WTC11 (cell line): ENCODE measurements around the gene NHERF2. TPM values are rescaled to one million over a fixed set of nuclear protein-coding genes. Genes with fewer than 3 reads are reported as not detected.
A peak's percentile ranks its signal among the peaks of the same experiment; 100 is the strongest.

Source experiments
- ATAC-seq: fragments of 200-7000 bp; cut with Tn5 transposase; 2 replicates; pipeline ENCODE4 v1.10.0; 2021; ENCODE audit warnings: mild to moderate bottlenecking, moderate library complexity
- CTCF ChIA-PET: fragments of 300-600 bp; sonication (Branson Sonifier 250); formaldehyde crosslinking; loops from one replicate; lab custom pipeline; 2021; ENCODE audit warnings: antibody characterized with exemption; lab: Charles Lee
- POLR2A ChIA-PET: fragments of 350-600 bp; sonication (Branson Sonifier 250); formaldehyde crosslinking; loops from one replicate; lab custom pipeline; 2021; ENCODE audit warnings: antibody characterized with exemption; lab: Charles Lee
- DNase-seq: peaks from one replicate; pipeline ENCODE4 v3.0.0; 2021; ENCODE audit warnings: low spot score
- H3K27ac Mint-ChIP-seq: 2 replicates; pipeline ENCODE4 v1.8.0; 2021; ENCODE audit warnings: mixed read lengths
- H3K27me3 Mint-ChIP-seq: 2 replicates; pipeline ENCODE4 v1.8.0; 2021; ENCODE audit warnings: low read depth, mild to moderate bottlenecking, moderate library complexity, mixed read lengths
- H3K36me3 Mint-ChIP-seq: 2 replicates; pipeline ENCODE4 v1.8.0; 2021; ENCODE audit warnings: mixed read lengths
- H3K4me1 Mint-ChIP-seq: 2 replicates; pipeline ENCODE4 v1.8.0; 2022; ENCODE audit warnings: mixed read lengths
- H3K4me3 Mint-ChIP-seq: 2 replicates; pipeline ENCODE4 v1.8.0; 2021; ENCODE audit warnings: mild to moderate bottlenecking, moderate library complexity, mixed read lengths
- H3K9me3 Mint-ChIP-seq: 2 replicates; pipeline ENCODE4 v1.8.0; 2021; ENCODE audit warnings: mixed read lengths
- CBFB ChIP-seq: sonication (generic); formaldehyde crosslinking; IDR thresholded peaks from 2 replicates; pipeline ENCODE4 v1.8.1; 2022; ENCODE audit warnings: mild to moderate bottlenecking, low read depth, missing genetic modification reagents
- CREB1 ChIP-seq: sonication (generic); formaldehyde crosslinking; IDR thresholded peaks from 2 replicates; pipeline ENCODE4 v1.8.0; 2023; ENCODE audit warnings: mild to moderate bottlenecking, missing genetic modification reagents
- ELF4 ChIP-seq: sonication (generic); formaldehyde crosslinking; IDR thresholded peaks from 2 replicates; pipeline ENCODE4 v1.8.1; 2022; ENCODE audit warnings: low read depth, mild to moderate bottlenecking, moderate library complexity, missing genetic modification reagents
- FOXJ3 ChIP-seq: sonication (generic); formaldehyde crosslinking; IDR thresholded peaks from 2 replicates; pipeline ENCODE4 v1.9.0; 2021; ENCODE audit warnings: missing genetic modification reagents, mild to moderate bottlenecking, borderline replicate concordance
- GTF2I ChIP-seq: fragments of 250-450 bp; sonication (Bioruptor Pico); conservative IDR thresholded peaks from 2 replicates; pipeline ENCODE4 v1.4.0; 2021; ENCODE audit warnings: mild to moderate bottlenecking
- JAZF1 ChIP-seq: fragments of 250-450 bp; sonication (Bioruptor Pico); IDR thresholded peaks from 2 replicates; pipeline ENCODE4 v1.9.0; 2021; ENCODE audit warnings: moderate library complexity, mild to moderate bottlenecking, inconsistent platforms
- MYBL2 ChIP-seq: sonication (generic); formaldehyde crosslinking; IDR thresholded peaks from 2 replicates; pipeline ENCODE4 v1.8.1; 2023; ENCODE audit warnings: mild to moderate bottlenecking, moderate library complexity, missing genetic modification reagents
- NFYB ChIP-seq: sonication (generic); formaldehyde crosslinking; conservative IDR thresholded peaks from 2 replicates; pipeline ENCODE4 v1.8.0; 2022; ENCODE audit warnings: low read depth, missing genetic modification reagents
- NR1H2 ChIP-seq: sonication (generic); formaldehyde crosslinking; IDR thresholded peaks from 2 replicates; pipeline ENCODE4 v1.9.0; 2021; ENCODE audit warnings: mild to moderate bottlenecking, moderate library complexity, missing genetic modification reagents
- NR3C1 ChIP-seq: sonication (generic); formaldehyde crosslinking; conservative IDR thresholded peaks from 2 replicates; pipeline ENCODE4 v1.8.1; 2023; ENCODE audit warnings: low read depth, mild to moderate bottlenecking, missing genetic modification reagents
- RELA ChIP-seq: sonication (generic); formaldehyde crosslinking; IDR thresholded peaks from 2 replicates; pipeline ENCODE4 v1.8.1; 2022; ENCODE audit warnings: missing genetic modification reagents, mild to moderate bottlenecking, borderline replicate concordance
- RORB ChIP-seq: fragments of 250-450 bp; sonication (Bioruptor Pico); IDR thresholded peaks from 2 replicates; pipeline ENCODE4 v1.9.0; 2021; ENCODE audit warnings: mild to moderate bottlenecking
- ZNF121 ChIP-seq: sonication (generic); formaldehyde crosslinking; IDR thresholded peaks from 2 replicates; pipeline ENCODE4 v1.8.0; 2023; ENCODE audit warnings: missing genetic modification reagents
- ZNF232 ChIP-seq: sonication (generic); formaldehyde crosslinking; IDR thresholded peaks from 2 replicates; pipeline ENCODE4 v1.8.0; 2022; ENCODE audit warnings: mild to moderate bottlenecking, missing genetic modification reagents
- total RNA-seq: library from RNA; stranded (reverse); gene quantifications from 3 replicates; pipeline ENCODE4 v1.2.3, GENCODE V29; 2021
- TF ChIP-seq, protein P1 (sequence below): fragments of 250-450 bp; sonication (Bioruptor Pico); conservative IDR thresholded peaks from 2 replicates; pipeline ENCODE4 v1.9.0; 2021; ENCODE audit warnings: mild to moderate bottlenecking
- TF ChIP-seq, protein P2 (sequence below): sonication (generic); formaldehyde crosslinking; IDR thresholded peaks from 2 replicates; pipeline ENCODE4 v1.8.1; 2022; ENCODE audit warnings: missing genetic modification reagents, borderline replicate concordance
- TF ChIP-seq, protein P3 (sequence below): fragments of 250-450 bp; sonication (Bioruptor Pico); IDR thresholded peaks from 2 replicates; pipeline ENCODE4 v2.1.2; 2022; ENCODE audit warnings: mild to moderate bottlenecking, moderate library complexity
- TF ChIP-seq, protein P4 (sequence below): sonication (generic); formaldehyde crosslinking; IDR thresholded peaks from 2 replicates; pipeline ENCODE4 v1.8.0; 2022; ENCODE audit warnings: mild to moderate bottlenecking, missing genetic modification reagents
- TF ChIP-seq, protein P5 (sequence below): sonication (generic); formaldehyde crosslinking; IDR thresholded peaks from 2 replicates; pipeline ENCODE4 v1.8.0; 2022; ENCODE audit warnings: mild to moderate bottlenecking, missing genetic modification reagents

NHERF2 gene
- total RNA-seq, 1 experiment from 2014 or later, result 31.1 TPM

DNA sequence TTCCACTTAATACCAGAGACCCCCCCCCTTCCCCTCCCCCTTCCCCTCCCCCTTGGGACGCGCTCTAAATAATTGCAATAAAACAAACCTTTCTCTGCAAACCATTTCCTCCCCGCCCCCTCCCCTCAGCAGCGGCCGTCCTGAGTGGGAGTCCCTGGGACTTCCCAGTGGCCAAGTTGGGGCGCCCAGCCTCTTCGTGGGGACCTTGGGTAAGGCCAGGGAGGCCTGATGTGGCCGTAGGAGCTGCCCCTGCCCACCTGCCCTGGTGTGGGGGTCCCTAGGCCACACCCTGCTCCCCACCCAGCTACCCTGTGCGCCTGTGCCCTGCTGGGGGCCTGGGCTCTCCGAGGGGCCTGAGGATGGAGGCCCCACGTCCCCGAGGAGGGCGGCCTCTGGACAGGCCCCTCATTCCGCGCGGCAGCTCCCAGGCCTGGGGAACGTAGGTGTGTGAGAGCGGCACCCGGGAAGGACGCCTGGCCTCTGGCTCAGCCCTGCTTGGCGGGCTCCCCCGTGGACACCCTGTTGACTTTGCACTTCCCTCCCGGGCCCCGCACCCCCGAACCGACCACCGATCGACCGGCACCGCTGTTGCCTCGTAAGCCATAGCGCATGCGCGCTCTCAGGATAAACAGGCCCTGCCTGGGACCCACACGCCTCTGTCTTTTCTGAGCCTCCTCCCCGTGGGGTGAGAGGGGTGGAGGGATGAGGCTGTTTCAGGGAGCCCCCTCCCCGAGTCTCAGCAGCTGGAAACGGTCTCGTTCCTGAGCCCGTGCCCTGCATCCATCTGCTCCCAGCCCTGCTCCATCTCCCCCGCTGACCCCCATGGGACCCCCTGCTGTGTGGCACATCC is 11.9 kb downstream of the NHERF2 start:
- H3K27me3 Mint-ChIP-seq, result no peaks in the 10 kb centered on the region
- ATAC-seq, result no peak
- H3K36me3 Mint-ChIP-seq, result no peaks in the 10 kb centered on the region; the same call in 1 of the 2 replicates
- DNase-seq, result no peak
- H3K4me3 Mint-ChIP-seq, result no peak overlapping the region
- CTCF ChIA-PET, result interaction anchor here (0.9 to 3.0 kb wide), 3 partner anchors 15 to 35 kb away, joined by 3 to 11 read pairs (median 4); no protein-coding TSS in a partner anchor
- no peaks in the 10 kb centered on the region for H3K9me3 Mint-ChIP-seq
- no peak overlapping the region; the same call in 1 of the 2 replicates for H3K27ac Mint-ChIP-seq
- no peaks in the 10 kb centered on the region for H3K4me1 Mint-ChIP-seq
- TF ChIP-seq, protein P1, sequence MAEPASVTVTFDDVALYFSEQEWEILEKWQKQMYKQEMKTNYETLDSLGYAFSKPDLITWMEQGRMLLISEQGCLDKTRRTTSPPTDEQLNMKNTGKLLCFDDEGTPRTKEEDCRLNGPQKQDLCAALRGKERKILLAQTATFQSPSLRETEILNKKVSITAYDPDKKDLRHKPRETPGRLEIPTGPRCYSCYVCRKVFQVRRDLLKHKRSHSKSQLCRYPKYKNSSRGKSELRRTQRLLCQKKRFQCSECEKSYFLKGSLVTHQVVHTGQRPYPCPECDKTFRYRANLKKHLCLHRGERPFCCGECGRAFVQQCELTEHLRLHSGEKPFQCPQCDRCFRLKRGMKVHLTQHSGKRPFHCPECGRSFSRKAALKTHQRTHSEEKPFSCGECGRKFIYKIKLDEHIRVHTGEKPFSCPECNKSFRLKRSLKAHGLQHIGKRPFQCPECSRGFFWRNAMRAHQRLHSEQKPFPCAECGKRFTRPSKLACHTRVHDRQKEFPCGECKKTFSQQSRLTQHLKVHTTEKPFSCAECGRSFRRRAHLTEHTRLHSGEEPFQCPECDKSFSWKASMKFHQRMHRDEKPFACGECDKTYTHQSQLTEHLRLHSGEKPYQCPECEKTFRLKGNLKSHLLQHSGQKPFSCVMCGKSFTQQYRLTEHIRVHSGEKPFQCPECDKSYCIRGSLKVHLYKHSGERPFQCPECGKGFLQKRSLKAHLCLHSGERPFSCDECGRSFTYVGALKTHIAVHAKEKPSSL (CRISPR knock-in tag), result no peak
- TF ChIP-seq ZNF232 (CRISPR knock-in tag), result no peak
- TF ChIP-seq, protein P2, sequence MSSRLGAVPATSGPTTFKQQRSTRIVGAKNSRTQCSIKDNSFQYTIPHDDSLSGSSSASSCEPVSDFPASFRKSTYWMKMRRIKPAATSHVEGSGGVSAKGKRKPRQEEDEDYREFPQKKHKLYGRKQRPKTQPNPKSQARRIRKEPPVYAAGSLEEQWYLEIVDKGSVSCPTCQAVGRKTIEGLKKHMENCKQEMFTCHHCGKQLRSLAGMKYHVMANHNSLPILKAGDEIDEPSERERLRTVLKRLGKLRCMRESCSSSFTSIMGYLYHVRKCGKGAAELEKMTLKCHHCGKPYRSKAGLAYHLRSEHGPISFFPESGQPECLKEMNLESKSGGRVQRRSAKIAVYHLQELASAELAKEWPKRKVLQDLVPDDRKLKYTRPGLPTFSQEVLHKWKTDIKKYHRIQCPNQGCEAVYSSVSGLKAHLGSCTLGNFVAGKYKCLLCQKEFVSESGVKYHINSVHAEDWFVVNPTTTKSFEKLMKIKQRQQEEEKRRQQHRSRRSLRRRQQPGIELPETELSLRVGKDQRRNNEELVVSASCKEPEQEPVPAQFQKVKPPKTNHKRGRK, result no peak
- TF ChIP-seq MYBL2 (CRISPR knock-in tag), result no peak
- TF ChIP-seq JAZF1 (CRISPR knock-in tag), result no peak
- POLR2A ChIA-PET, result no interaction called here

DNA sequence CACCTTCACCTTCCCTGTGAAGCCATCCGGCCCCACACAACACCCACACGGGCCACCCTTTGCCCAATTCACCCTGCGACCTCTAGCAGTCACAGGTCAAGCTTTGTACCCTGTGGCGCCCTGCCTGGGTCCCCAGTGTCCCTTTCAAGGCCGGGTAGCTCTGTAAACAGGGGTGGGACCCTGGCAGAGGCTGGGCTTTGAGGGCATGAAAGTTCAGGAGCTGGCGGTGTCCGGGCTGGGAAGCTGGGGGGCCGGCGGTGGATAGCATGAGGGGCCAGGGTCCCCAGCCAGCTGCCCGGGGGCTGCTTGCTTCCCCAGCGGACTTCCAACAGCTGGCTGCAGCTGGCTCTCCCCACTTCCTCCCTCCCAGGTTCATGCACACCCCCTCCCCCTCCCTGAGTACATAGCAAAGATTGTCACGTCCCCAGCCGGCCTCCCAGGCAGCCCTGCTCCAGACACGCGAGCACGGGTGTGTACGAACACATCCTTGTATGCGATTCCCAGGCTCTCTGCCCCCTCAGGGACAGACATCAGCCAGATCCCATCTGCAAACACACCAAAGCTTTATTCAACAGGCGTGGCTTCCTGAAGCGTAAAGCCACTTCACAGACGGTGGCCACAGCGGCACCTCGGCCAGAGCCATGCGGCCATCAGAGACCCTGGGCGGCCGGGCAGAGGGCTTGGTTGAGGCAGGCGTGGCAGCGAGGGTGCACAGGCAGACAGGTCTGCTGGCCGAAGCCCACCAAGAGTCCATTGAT is 12.8 kb downstream of the NHERF2 start:
- H3K27ac Mint-ChIP-seq, result peak overlapping the region; percentile 49
- TF ChIP-seq ZNF121 (CRISPR knock-in tag), result no peak
- TF ChIP-seq NFYB, result no peak
- TF ChIP-seq NR1H2, result no peak
- TF ChIP-seq, protein P3, sequence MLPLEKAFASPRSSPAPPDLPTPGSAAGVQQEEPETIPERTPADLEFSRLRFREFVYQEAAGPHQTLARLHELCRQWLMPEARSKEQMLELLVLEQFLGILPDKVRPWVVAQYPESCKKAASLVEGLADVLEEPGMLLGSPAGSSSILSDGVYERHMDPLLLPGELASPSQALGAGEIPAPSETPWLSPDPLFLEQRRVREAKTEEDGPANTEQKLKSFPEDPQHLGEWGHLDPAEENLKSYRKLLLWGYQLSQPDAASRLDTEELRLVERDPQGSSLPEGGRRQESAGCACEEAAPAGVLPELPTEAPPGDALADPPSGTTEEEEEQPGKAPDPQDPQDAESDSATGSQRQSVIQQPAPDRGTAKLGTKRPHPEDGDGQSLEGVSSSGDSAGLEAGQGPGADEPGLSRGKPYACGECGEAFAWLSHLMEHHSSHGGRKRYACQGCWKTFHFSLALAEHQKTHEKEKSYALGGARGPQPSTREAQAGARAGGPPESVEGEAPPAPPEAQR (CRISPR knock-in tag), result no peak
- TF ChIP-seq NR3C1 (CRISPR knock-in tag), result no peak
- no peak for TF ChIP-seq RORB (CRISPR knock-in tag)
- TF ChIP-seq, protein P4, sequence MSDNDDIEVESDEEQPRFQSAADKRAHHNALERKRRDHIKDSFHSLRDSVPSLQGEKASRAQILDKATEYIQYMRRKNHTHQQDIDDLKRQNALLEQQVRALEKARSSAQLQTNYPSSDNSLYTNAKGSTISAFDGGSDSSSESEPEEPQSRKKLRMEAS (CRISPR knock-in tag), result no peak
- no peak for TF ChIP-seq GTF2I (CRISPR knock-in tag)
- TF ChIP-seq ZNF232 (CRISPR knock-in tag), result no peak
- TF ChIP-seq, protein P5, sequence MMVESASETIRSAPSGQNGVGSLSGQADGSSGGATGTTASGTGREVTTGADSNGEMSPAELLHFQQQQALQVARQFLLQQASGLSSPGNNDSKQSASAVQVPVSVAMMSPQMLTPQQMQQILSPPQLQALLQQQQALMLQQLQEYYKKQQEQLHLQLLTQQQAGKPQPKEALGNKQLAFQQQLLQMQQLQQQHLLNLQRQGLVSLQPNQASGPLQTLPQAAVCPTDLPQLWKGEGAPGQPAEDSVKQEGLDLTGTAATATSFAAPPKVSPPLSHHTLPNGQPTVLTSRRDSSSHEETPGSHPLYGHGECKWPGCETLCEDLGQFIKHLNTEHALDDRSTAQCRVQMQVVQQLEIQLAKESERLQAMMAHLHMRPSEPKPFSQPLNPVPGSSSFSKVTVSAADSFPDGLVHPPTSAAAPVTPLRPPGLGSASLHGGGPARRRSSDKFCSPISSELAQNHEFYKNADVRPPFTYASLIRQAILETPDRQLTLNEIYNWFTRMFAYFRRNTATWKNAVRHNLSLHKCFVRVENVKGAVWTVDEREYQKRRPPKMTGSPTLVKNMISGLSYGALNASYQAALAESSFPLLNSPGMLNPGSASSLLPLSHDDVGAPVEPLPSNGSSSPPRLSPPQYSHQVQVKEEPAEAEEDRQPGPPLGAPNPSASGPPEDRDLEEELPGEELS, result no peak
- TF ChIP-seq CBFB (CRISPR knock-in tag), result no peak
- no peak for TF ChIP-seq FOXJ3
- TF ChIP-seq RELA (CRISPR knock-in tag), result no peak
- no peak for TF ChIP-seq ELF4 (CRISPR knock-in tag)
- TF ChIP-seq CREB1 (CRISPR knock-in tag), result no peak
- H3K4me1 Mint-ChIP-seq, result no peaks in the 10 kb centered on the region
- ATAC-seq (no peak), DNase-seq (no peak)
- no peaks in the 10 kb centered on the region for H3K27me3 Mint-ChIP-seq
- H3K9me3 Mint-ChIP-seq, result no peaks in the 10 kb centered on the region
- H3K36me3 Mint-ChIP-seq, result no peaks in the 10 kb centered on the region; the same call in 1 of the 2 replicates
- no peak overlapping the region for H3K4me3 Mint-ChIP-seq
- POLR2A ChIA-PET, result no interaction called here
- CTCF ChIA-PET, result interaction anchor here (0.6 to 3.0 kb wide), 4 partner anchors 16 to 200 kb away, joined by 3 to 11 read pairs (median 4); no protein-coding TSS in a partner anchor
